ENCODE results near the gene CRTC1.

CRTC1 gene

GRCh38 chr19:18776288-18776594 lies 92.8 kb downstream of the CRTC1 start:
- Histone ChIP-seq H3K4me2 (ENCODE audit: insufficient read depth, low read length) (no peak overlapping the region), H3K9me3 (ENCODE audit: insufficient read depth, low read length, severe bottlenecking) (no peaks in the 10 kb centered on the region), H4K20me1 (ENCODE audit: insufficient read depth, low read length) (0 out of 2 replicates have a peak, but pooled peaks cover 3% of the 10 kb centered on the region), H3K4me1 (ENCODE audit: insufficient read depth, low read length) (no peaks in the 10 kb centered on the region), H3K27ac (ENCODE audit: low read length) (no peak overlapping the region), H3K79me2 (ENCODE audit: insufficient read depth, low read length) (no peaks in the 10 kb centered on the region), H3K9ac (ENCODE audit: low read depth, low read length) (no peak overlapping the region), H3K36me3 (ENCODE audit: insufficient read depth, low read length) (no peaks in the 10 kb centered on the region), H3K27me3 (ENCODE audit: insufficient read depth, low read length, poor library complexity) (no peaks in the 10 kb centered on the region), H2AFZ (ENCODE audit: low read depth, low read length) (no peak overlapping the region), H3K4me3 (ENCODE audit: low read depth in 1 of 2, low read length in 2 of 2) (no peak overlapping the region)
- TF ChIP-seq CTCF (IDR thresholded peaks at IDR 0.05; ENCODE audit: borderline replicate concordance, extremely low read depth, low read length, poor library complexity, severe bottlenecking) (no peak), EZH2 (IDR thresholded peaks at IDR 0.05; ENCODE audit: borderline replicate concordance, low read depth, low read length, severe bottlenecking) (no peak)
- DNase-seq, result no peak
- no peak for ATAC-seq (ENCODE audit: insufficient read depth, low read depth)

GRCh38 chr19:18776736-18777135 lies 93.3 kb downstream of the CRTC1 start:
- H4K20me1 ChIP-seq (ENCODE audit: insufficient read depth, low read length), result 0 out of 2 replicates have a peak, but pooled peaks cover 3% of the 10 kb centered on the region
- DNase-seq (no peak), ATAC-seq (ENCODE audit: insufficient read depth, low read depth) (no peak)
- no peak for TF ChIP-seq CTCF (IDR thresholded peaks at IDR 0.05; ENCODE audit: borderline replicate concordance, extremely low read depth, low read length, poor library complexity, severe bottlenecking)
- TF ChIP-seq EZH2 (IDR thresholded peaks at IDR 0.05; ENCODE audit: borderline replicate concordance, low read depth, low read length, severe bottlenecking), result no peak
- no peak overlapping the region for H3K27ac ChIP-seq (ENCODE audit: low read length)
- no peaks in the 10 kb centered on the region for H3K9me3 ChIP-seq (ENCODE audit: insufficient read depth, low read length, severe bottlenecking)
- H3K36me3 ChIP-seq (ENCODE audit: insufficient read depth, low read length), result no peaks in the 10 kb centered on the region
- no peaks in the 10 kb centered on the region for H3K27me3 ChIP-seq (ENCODE audit: insufficient read depth, low read length, poor library complexity)
- H3K79me2 ChIP-seq (ENCODE audit: insufficient read depth, low read length), result no peaks in the 10 kb centered on the region
- H3K9ac ChIP-seq (ENCODE audit: low read depth, low read length), result no peak overlapping the region
- no peaks in the 10 kb centered on the region for H3K4me1 ChIP-seq (ENCODE audit: insufficient read depth, low read length)
- H3K4me2 ChIP-seq (ENCODE audit: insufficient read depth, low read length), result no peak overlapping the region
- no peak overlapping the region for H2AFZ ChIP-seq (ENCODE audit: low read depth, low read length)
- no peak overlapping the region for H3K4me3 ChIP-seq (ENCODE audit: low read depth in 1 of 2, low read length in 2 of 2)

GRCh38 chr19:18777301-18778075 lies 94.0 kb downstream of the CRTC1 start:
- H3K4me1 ChIP-seq (ENCODE audit: insufficient read depth, low read length), result no peaks in the 10 kb centered on the region
- no peak overlapping the region for H3K9ac ChIP-seq (ENCODE audit: low read depth, low read length)
- TF ChIP-seq CTCF (IDR thresholded peaks at IDR 0.05; ENCODE audit: borderline replicate concordance, extremely low read depth, low read length, poor library complexity, severe bottlenecking) (no peak), EZH2 (IDR thresholded peaks at IDR 0.05; ENCODE audit: borderline replicate concordance, low read depth, low read length, severe bottlenecking) (no peak)
- no peaks in the 10 kb centered on the region for H3K36me3 ChIP-seq (ENCODE audit: insufficient read depth, low read length)
- no peak for DNase-seq
- no peak overlapping the region for H2AFZ ChIP-seq (ENCODE audit: low read depth, low read length)
- H3K27me3 ChIP-seq (ENCODE audit: insufficient read depth, low read length, poor library complexity), result no peaks in the 10 kb centered on the region
- no peak overlapping the region for H3K4me3 ChIP-seq (ENCODE audit: low read depth in 1 of 2, low read length in 2 of 2)
- no peaks in the 10 kb centered on the region for H3K79me2 ChIP-seq (ENCODE audit: insufficient read depth, low read length)
- no peaks in the 10 kb centered on the region for H3K9me3 ChIP-seq (ENCODE audit: insufficient read depth, low read length, severe bottlenecking)
- no peak overlapping the region for H3K27ac ChIP-seq (ENCODE audit: low read length)
- ATAC-seq (ENCODE audit: insufficient read depth, low read depth), result no peak
- H3K4me2 ChIP-seq (ENCODE audit: insufficient read depth, low read length), result no peak overlapping the region
- 0 out of 2 replicates have a peak, but pooled peaks cover 3% of the 10 kb centered on the region for H4K20me1 ChIP-seq (ENCODE audit: insufficient read depth, low read length)
